Calu3 (cell line): ENCODE results near the gene ULK4. TPM values are rescaled to one million over a fixed set of nuclear protein-coding genes. Genes with fewer than 3 reads are reported as not detected.

Source experiments
- BruUV-seq: library from RNA; stranded (reverse); fragments of 400-500 nt; replicated peaks from 2 replicates; lab custom pipeline; 2021; lab: Mats Ljungman, UMichigan
- CTCF ChIA-PET: fragments of 300-600 bp; sonication (Branson Sonifier 250); formaldehyde crosslinking; loops from one replicate; lab custom pipeline; 2022; ENCODE audit warnings: antibody characterized with exemption; lab: Charles Lee
- DNase-seq: peaks from one replicate; pipeline ENCODE4 v3.0.0; 2022
- H3K27ac Mint-ChIP-seq: one replicate; pipeline ENCODE4 v1.8.0; 2022; ENCODE audit warnings: mixed read lengths; ENCODE audit not compliant: unreplicated experiment
- H3K27me3 Mint-ChIP-seq: one replicate; pipeline ENCODE4 v1.8.0; 2022; ENCODE audit warnings: mixed read lengths; ENCODE audit not compliant: unreplicated experiment
- H3K36me3 Mint-ChIP-seq: one replicate; pipeline ENCODE4 v1.8.0; 2022; ENCODE audit warnings: mild to moderate bottlenecking, moderate library complexity, mixed read lengths; ENCODE audit not compliant: insufficient read depth, unreplicated experiment
- H3K4me1 Mint-ChIP-seq: one replicate; pipeline ENCODE4 v1.8.0; 2022; ENCODE audit warnings: mild to moderate bottlenecking, low read depth, mixed read lengths; ENCODE audit not compliant: unreplicated experiment
- H3K4me3 Mint-ChIP-seq: one replicate; pipeline ENCODE4 v1.8.0; 2022; ENCODE audit warnings: mild to moderate bottlenecking, low read depth, moderate library complexity, mixed read lengths; ENCODE audit not compliant: unreplicated experiment
- H3K9me3 Mint-ChIP-seq: one replicate; pipeline ENCODE4 v1.8.0; 2022; ENCODE audit warnings: low read depth, mixed read lengths; ENCODE audit not compliant: unreplicated experiment
- intact Hi-C: fragments of 100-400 bp; cut with micrococcal nuclease; formaldehyde crosslinking; loops from one replicate; pipeline ENCODE4 v1.10.0; 2022; ENCODE audit not compliant: unreplicated experiment
- total RNA-seq: library from RNA; stranded (reverse); gene quantifications from 2 replicates; pipeline ENCODE4 v1.2.3, GENCODE V29; 2022
- TF ChIP-seq, protein P1 (sequence below): fragments of 200-600 bp; IDR thresholded peaks from one replicate; pipeline ENCODE4 v1.8.0; 2022; ENCODE audit warnings: antibody characterized with exemption; ENCODE audit not compliant: unreplicated experiment

Gene ULK4
- total RNA-seq, 1 experiment from 2014 or later: 8.7 TPM

DNA sequence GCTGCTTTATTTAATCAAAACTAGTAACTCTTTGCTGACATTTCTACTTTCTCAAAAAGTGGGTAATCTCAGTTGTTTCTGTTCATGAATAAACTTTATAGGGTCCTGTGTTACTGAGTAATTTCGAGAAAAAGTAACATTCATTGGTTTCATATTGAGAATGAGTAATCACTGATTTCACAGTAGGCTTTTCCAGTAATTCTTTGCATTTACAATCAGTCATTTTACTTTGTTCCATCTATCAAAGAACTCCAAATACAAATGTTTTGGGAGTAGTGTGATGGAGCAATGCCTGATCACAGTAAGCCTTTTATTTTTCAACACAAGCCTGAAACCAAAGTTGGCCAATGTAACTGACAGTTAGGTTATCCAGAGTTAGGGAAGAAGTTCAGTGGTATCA is 353.6 kb downstream of the ULK4 start:
- TF ChIP-seq, protein P1, sequence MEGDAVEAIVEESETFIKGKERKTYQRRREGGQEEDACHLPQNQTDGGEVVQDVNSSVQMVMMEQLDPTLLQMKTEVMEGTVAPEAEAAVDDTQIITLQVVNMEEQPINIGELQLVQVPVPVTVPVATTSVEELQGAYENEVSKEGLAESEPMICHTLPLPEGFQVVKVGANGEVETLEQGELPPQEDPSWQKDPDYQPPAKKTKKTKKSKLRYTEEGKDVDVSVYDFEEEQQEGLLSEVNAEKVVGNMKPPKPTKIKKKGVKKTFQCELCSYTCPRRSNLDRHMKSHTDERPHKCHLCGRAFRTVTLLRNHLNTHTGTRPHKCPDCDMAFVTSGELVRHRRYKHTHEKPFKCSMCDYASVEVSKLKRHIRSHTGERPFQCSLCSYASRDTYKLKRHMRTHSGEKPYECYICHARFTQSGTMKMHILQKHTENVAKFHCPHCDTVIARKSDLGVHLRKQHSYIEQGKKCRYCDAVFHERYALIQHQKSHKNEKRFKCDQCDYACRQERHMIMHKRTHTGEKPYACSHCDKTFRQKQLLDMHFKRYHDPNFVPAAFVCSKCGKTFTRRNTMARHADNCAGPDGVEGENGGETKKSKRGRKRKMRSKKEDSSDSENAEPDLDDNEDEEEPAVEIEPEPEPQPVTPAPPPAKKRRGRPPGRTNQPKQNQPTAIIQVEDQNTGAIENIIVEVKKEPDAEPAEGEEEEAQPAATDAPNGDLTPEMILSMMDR: no peak
- Mint-ChIP-seq H3K9me3 (no peaks in the 10 kb centered on the region), H3K27ac (no peak overlapping the region), H3K4me3 (no peak overlapping the region), H3K4me1 (no peaks in the 10 kb centered on the region), H3K36me3 (no peaks in the 10 kb centered on the region), H3K27me3 (no peaks in the 10 kb centered on the region)
- CTCF ChIA-PET: no interaction called here
- no TSS peak for BruUV-seq
- DNase-seq: no peak
- intact Hi-C loops: no loop called here

DNA sequence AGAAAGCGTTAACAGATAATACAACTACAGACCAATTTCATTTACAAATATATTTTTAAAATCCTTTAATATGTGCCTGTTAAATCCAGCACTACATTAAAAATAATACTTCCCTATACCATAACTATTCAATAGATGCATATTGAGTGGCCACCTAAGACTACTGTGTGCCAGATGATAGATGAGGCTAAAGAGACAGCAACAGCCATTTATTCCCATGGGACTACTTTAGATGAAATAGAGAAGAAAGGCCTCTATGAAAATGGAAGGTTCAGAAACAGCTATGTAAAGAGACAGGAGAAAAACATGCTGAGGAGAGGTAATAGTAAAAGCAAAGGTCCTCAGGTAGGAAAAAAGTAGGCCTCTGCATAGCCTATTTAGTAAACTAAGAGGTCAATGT is 358.1 kb downstream of the ULK4 start:
- no peaks in the 10 kb centered on the region for H3K36me3 Mint-ChIP-seq
- no peaks in the 10 kb centered on the region for H3K27me3 Mint-ChIP-seq
- DNase-seq: no peak
- H3K4me3 Mint-ChIP-seq: no peak overlapping the region
- no peaks in the 10 kb centered on the region for H3K9me3 Mint-ChIP-seq
- CTCF ChIA-PET: no interaction called here
- intact Hi-C loops: no loop called here
- no peak overlapping the region for H3K27ac Mint-ChIP-seq
- TF ChIP-seq, protein P1: no peak
- no TSS peak for BruUV-seq
- no peaks in the 10 kb centered on the region for H3K4me1 Mint-ChIP-seq

DNA sequence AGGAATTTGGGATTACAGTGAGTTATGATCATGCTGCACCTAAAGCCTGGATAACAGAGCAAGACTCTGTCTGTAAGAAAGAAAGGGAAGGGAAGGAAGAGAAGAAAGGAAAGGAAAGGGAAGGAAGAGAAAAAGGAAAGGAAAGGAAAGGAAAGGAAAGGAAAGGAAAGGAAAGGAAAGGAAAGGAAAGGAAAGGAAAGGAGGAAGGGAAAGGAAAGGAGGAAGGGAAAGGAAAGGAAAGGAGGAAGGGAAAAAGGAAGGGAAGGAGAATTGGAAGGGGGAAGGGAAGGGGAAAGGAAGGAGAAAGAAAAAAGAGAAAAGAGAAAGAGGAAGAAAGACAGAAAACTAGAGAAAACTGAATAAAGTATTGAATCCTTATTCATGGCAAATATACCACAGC is 359.8 kb downstream of the ULK4 start:
- CTCF ChIA-PET: no interaction called here
- no peak for DNase-seq
- no TSS peak for BruUV-seq
- H3K4me3 Mint-ChIP-seq: no peak overlapping the region
- H3K27ac Mint-ChIP-seq: no peak overlapping the region
- no peaks in the 10 kb centered on the region for H3K36me3 Mint-ChIP-seq
- no peaks in the 10 kb centered on the region for H3K4me1 Mint-ChIP-seq
- H3K9me3 Mint-ChIP-seq: no peaks in the 10 kb centered on the region
- no peaks in the 10 kb centered on the region for H3K27me3 Mint-ChIP-seq
- intact Hi-C loops: no loop called here
- TF ChIP-seq, protein P1: no peak

DNA sequence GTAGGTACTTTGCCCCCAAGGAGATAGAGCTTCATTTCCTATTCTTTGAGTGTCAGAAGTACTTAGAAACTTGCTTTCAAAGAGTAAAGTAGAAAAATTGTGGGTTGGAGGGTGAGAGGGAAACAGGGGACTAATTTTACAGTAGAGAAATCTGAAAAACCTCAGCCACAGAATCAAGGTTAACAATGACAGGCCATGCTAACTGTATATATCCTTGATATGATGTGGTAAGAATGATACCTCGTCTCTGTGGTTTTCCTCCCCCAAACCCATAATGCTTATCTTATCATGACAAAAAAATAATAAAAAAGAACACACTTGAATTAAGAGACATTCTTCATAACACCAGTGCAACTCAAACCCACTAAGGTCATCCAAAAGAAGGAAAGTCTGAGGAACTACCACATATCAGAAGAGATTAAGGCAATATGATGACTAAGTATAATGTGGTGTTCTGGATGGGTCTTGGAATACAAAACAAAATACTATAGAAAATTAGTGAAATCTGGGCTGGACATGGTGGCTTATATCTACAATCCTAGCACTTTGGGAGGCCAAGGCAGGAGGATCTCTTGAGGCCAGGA is 360.4 kb downstream of the ULK4 start:
- Mint-ChIP-seq H3K9me3 (no peaks in the 10 kb centered on the region), H3K4me3 (no peak overlapping the region), H3K27ac (no peak overlapping the region), H3K4me1 (no peaks in the 10 kb centered on the region), H3K27me3 (no peaks in the 10 kb centered on the region), H3K36me3 (no peaks in the 10 kb centered on the region)
- TF ChIP-seq, protein P1: no peak
- no peak for DNase-seq
- intact Hi-C loops: no loop called here
- BruUV-seq: no TSS peak
- CTCF ChIA-PET: no interaction called here
